Small intestine (tissue), 7 donors: ENCODE results near the gene GAB2. TPM values are rescaled to one million over a fixed set of nuclear protein-coding genes. Genes with fewer than 3 reads are reported as not detected.

Source experiments
- DNase-seq, 2 donors: peaks; one replicate each; pipeline versions ENCODE4 v3.0.0 to v3.0.0-alpha.2; 2013
- FAIRE-seq: peaks from 2 replicates; lab custom pipeline; 2012; peaks lifted over from hg19 to GRCh38; lab: Jason Lieb, UNC
- H3K27ac ChIP-seq, 3 donors: one replicate each; pipeline ENCODE4 v1.5.1; 2013; ENCODE audit warnings: low read length in 2 of 3, mild to moderate bottlenecking in 2 of 3, control low read depth in 1 of 3, inconsistent platforms in 1 of 3, low read depth in 1 of 3, moderate library complexity in 1 of 3
- H3K27me3 ChIP-seq, 3 donors: one replicate each; pipeline ENCODE4 v1.6.1; 2013; ENCODE audit warnings: low read length in 3 of 3, inconsistent platforms in 1 of 3; ENCODE audit not compliant: control insufficient read depth in 3 of 3, insufficient read depth in 3 of 3
- H3K36me3 ChIP-seq, 3 donors: one replicate each; pipeline ENCODE4 v1.6.1; 2013; ENCODE audit warnings: low read length in 3 of 3, inconsistent platforms in 1 of 3, low read depth in 1 of 3, mild to moderate bottlenecking in 1 of 3, moderate library complexity in 1 of 3; ENCODE audit not compliant: control insufficient read depth in 3 of 3, insufficient read depth in 2 of 3
- H3K4me1 ChIP-seq, 3 donors: one replicate each; pipeline ENCODE4 v1.6.1; 2013; ENCODE audit warnings: low read length in 2 of 3, inconsistent platforms in 1 of 3, low read depth in 1 of 3, mild to moderate bottlenecking in 1 of 3, moderate library complexity in 1 of 3; ENCODE audit not compliant: control insufficient read depth in 3 of 3, insufficient read depth in 2 of 3
- H3K4me3 ChIP-seq, 3 donors: one replicate each; pipeline ENCODE4 v1.5.1; 2013; ENCODE audit warnings: low read length in 3 of 3, control low read depth in 1 of 3, inconsistent platforms in 1 of 3, low read depth in 1 of 3, mild to moderate bottlenecking in 1 of 3, moderate library complexity in 1 of 3
- H3K9me3 ChIP-seq, 2 donors: one replicate each; pipeline ENCODE4 v1.6.1; 2013; ENCODE audit warnings: low read depth in 1 of 2, low read length in 1 of 2; ENCODE audit not compliant: control insufficient read depth in 2 of 2, insufficient read depth in 1 of 2
- WGBS, 3 donors: extraction: QIAGEN DNeasy Blood & Tissue Kit; methylation state at CpG; one replicate each; pipeline ENCODE4 v1.1.7; 2013; 5-methylcytosine and 5-hydroxymethylcytosine counted together
- polyA plus RNA-seq, 4 donors: library from polyadenylated mRNA; stranded (reverse) in 3 of 4; unstranded in 1 of 4; fragments of 200-250 nt in 3 of 4; fragments of 120-200 nt in 1 of 4; gene quantifications; one replicate each; pipeline versions ENCODE4 v1.2.1 to v1.2.3, GENCODE V29; 2013
- donor health status: healthy with polysubstance abuse.
- donor health status: control.
- donor health status: control.
- donor health status: Bipolar disorder and iron deficiency.
- donor health status: healthy.

Gene GAB2
- polyA plus RNA-seq, 4 donors = 6.8 to 13.6 (median 8.5) TPM

DNA sequence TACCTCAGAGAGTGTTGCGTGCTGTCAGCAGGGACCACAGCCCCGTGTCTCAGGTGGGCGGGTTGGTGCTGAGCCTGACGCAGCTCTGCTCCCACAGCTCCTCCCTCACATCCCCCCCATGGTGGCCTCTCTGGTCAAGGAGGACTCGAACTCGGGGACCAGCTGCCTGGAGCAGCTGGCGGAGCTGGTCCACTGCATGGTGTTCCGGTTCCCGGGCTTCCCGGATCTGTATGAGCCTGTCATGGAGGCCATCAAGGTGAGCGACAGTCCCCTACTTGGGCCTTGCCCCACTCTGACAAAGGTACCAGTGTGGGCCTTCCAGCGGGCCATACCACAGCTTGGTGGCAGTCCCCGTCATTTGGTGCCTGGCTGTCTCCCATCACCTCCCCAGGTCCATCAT is 217.1 kb downstream of the GAB2 start:
- Histone ChIP-seq H3K27me3 (peaks cover 0 to 14% (median 0%) of the 10 kb centered on the region in 3 donors), H3K4me3 (no peak overlapping the region), H3K36me3 (peaks cover 0 to 30% (median 0%) of the 10 kb centered on the region in 3 donors), H3K27ac (no peak overlapping the region), H3K9me3 (peaks cover 0 to 3% of the 10 kb centered on the region in 2 donors), H3K4me1 (peaks cover 2 to 10% (median 3%) of the 10 kb centered on the region in 3 donors)
- DNase-seq (no peak), FAIRE-seq (no peak)
- WGBS, 3 donors = 94 to 95% (median 95%) methylated on average over 12 to 13 of the region's 13 CpGs

GRCh38 chr11:78200061-78200460 is 217.6 kb downstream of the GAB2 start:
- WGBS, 3 donors = 85 to 92% (median 92%) methylated on average over 4 of the region's 4 CpGs
- peaks cover 0 to 19% (median 0%) of the 10 kb centered on the region in 3 donors for H3K27me3 ChIP-seq
- H3K9me3 ChIP-seq = peaks cover 0 to 3% of the 10 kb centered on the region in 2 donors
- H3K4me3 ChIP-seq = no peak overlapping the region
- FAIRE-seq = no peak
- no peak overlapping the region for H3K27ac ChIP-seq
- peaks cover 0 to 30% (median 0%) of the 10 kb centered on the region in 3 donors for H3K36me3 ChIP-seq
- no peak for DNase-seq
- H3K4me1 ChIP-seq = peaks cover 2 to 10% (median 3%) of the 10 kb centered on the region in 3 donors

DNA sequence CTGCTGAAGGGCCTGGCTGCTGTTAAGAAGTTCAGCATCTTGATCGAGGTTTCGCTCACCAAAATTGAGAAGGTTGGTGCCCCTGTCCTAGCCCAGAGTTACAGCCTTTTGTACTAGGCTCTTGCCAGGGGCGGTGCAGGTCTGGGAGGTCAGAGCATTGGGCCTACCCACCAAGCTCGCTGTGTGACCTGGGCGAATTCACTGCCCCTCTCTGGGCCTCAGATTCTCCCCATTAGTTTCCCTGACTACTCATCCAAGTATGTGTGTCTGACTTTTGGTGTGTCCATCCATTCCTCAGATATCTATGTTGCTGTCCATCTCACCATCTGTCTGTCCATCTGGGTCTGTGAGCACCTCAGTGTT is 218.0 kb downstream of the GAB2 start:
- H3K4me3 ChIP-seq = no peak overlapping the region
- no peak for DNase-seq
- peaks cover 2 to 13% (median 7%) of the 10 kb centered on the region in 3 donors for H3K4me1 ChIP-seq
- H3K36me3 ChIP-seq = peaks cover 0 to 30% (median 0%) of the 10 kb centered on the region in 3 donors
- no peak overlapping the region for H3K27ac ChIP-seq
- 97 to 100% (median 98%) methylated on average over 3 to 5 of the region's 5 CpGs for WGBS, 3 donors
- no peak for FAIRE-seq
- peaks cover 0 to 3% of the 10 kb centered on the region in 2 donors for H3K9me3 ChIP-seq
- peaks cover 0 to 19% (median 0%) of the 10 kb centered on the region in 3 donors for H3K27me3 ChIP-seq

DNA sequence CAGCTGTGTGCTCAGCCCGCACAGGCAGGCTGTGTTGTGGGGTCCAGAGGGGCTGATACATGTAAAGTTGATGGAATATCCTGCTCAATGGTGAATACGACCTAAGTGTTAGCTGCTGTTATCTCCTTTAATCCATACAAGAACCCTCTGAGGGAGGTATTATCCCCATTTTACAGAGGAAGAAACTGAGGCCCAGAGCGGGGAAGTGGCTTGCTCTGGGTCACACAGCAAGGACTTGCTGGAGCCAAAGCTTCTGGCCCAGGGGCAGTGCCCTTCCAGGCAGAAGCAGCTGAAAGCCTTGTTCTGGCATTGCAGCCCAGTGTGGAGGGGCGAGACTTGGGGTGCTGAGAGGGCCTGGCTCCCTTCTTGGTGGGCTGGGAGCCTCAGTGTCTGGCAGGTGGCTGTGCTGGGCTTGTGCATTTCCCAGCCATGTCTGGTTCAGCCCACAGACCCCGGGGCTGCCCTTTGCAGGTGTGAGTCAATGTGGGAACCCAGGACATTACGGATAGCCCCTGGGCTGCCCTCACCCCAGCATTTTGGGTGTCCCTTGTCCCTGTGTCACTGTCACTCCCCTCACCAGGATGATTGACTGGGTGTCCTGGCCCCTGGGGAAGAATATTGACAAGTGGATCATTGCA is 218.5 kb downstream of the GAB2 start:
- Histone ChIP-seq H3K9me3 (peaks cover 0 to 3% of the 10 kb centered on the region in 2 donors), H3K4me1 (peaks cover 2 to 13% (median 7%) of the 10 kb centered on the region in 3 donors), H3K36me3 (peaks cover 0 to 30% (median 0%) of the 10 kb centered on the region in 3 donors), H3K27ac (no peak overlapping the region), H3K27me3 (peaks cover 0 to 19% (median 0%) of the 10 kb centered on the region in 3 donors), H3K4me3 (no peak overlapping the region)
- FAIRE-seq (no peak), DNase-seq (no peak)
- 95% methylated on average over 6 of the region's 6 CpGs for WGBS, 3 donors

GRCh38 chr11:78197816-78198215 is 219.8 kb downstream of the GAB2 start:
- H3K9me3 ChIP-seq = peaks cover 0 to 3% of the 10 kb centered on the region in 2 donors
- H3K4me1 ChIP-seq = peaks cover 0 to 9% (median 7%) of the 10 kb centered on the region in 3 donors
- no peak overlapping the region for H3K27ac ChIP-seq
- no peak overlapping the region for H3K4me3 ChIP-seq
- WGBS, 3 donors = 88 to 89% (median 89%) methylated on average over 8 of the region's 8 CpGs
- FAIRE-seq (no peak), DNase-seq (no peak)
- peaks cover 0 to 19% (median 0%) of the 10 kb centered on the region in 3 donors for H3K27me3 ChIP-seq
- H3K36me3 ChIP-seq = peaks cover 0 to 30% (median 0%) of the 10 kb centered on the region in 3 donors

- Histone ChIP-seq H3K4me1 (peaks cover 0 to 4% (median 3%) of the 10 kb centered on the region in 3 donors), H3K9me3 (peaks cover 0 to 3% of the 10 kb centered on the region in 2 donors)
- DNase-seq = peak in 1 of 2 donors; percentile 33
These were observed 220.9 kb downstream of the GAB2 start for GRCh38 chr11:78196661-78197091.

DNA sequence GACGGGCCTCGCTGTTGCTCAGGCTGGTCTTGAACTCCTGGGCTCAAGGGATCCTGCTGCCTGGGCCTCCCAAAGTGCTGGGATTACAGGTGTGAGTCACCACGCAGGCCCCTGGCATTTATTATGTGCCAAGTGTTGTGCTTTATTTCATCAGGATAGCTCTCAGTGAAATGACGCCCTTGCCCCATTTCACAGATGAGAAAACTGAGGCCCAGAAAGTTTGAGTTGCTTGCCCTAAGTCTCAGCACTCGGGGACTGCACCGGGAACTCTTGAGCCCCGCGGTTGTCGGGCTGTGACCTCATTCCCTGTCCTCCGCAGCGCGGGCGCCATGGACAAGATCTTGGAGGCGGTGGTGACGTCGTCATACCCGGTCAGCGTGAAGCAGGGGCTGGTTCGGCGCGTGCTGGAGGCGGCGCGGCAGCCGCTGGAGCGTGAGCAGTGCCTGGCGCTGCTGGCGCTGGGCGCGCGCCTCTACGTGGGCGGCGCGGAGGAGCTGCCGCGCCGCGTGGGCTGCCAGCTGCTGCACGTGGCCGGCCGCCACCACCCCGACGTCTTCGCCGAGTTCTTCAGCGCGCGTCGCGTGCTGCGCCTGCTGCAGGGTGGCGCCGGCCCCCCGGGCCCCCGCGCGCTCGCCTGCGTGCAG is 221.6 kb downstream of the GAB2 start:
- no peak for FAIRE-seq
- H3K4me1 ChIP-seq = peaks cover 0 to 4% (median 3%) of the 10 kb centered on the region in 3 donors
- DNase-seq = peak in 1 of 2 donors; percentile 48
- no peak overlapping the region for H3K4me3 ChIP-seq
- H3K36me3 ChIP-seq = peaks cover 0 to 30% (median 0%) of the 10 kb centered on the region in 3 donors
- no peak overlapping the region for H3K27ac ChIP-seq
- H3K9me3 ChIP-seq = peaks cover 0 to 3% of the 10 kb centered on the region in 2 donors
- WGBS, 3 donors = 50 to 83% (median 82%) methylated on average over 50 to 60 of the region's 60 CpGs
- H3K27me3 ChIP-seq = peaks cover 0 to 19% (median 0%) of the 10 kb centered on the region in 3 donors

More at GRCh38 chr11:78196661-78197091, 220.9 kb downstream of the GAB2 start:
- peaks cover 0 to 30% (median 0%) of the 10 kb centered on the region in 3 donors for H3K36me3 ChIP-seq
- no peak overlapping the region for H3K4me3 ChIP-seq
- H3K27me3 ChIP-seq = peaks cover 0 to 19% (median 0%) of the 10 kb centered on the region in 3 donors
- H3K27ac ChIP-seq = no peak overlapping the region
- 81 to 93% (median 92%) methylated on average over 39 to 40 of the region's 40 CpGs for whole genome bisulfite sequencing, 3 donors
- no peak for FAIRE-seq

- Histone ChIP-seq H3K4me3 (no peak overlapping the region), H3K4me1 (peaks cover 0 to 9% (median 3%) of the 10 kb centered on the region in 3 donors), H3K27me3 (peaks cover 0 to 19% (median 0%) of the 10 kb centered on the region in 3 donors), H3K27ac (peak overlapping the region in 2 of 3 donors; percentile 4 to 57), H3K36me3 (peaks cover 0 to 19% (median 0%) of the 10 kb centered on the region in 3 donors), H3K9me3 (peaks cover 0 to 3% of the 10 kb centered on the region in 2 donors)
- FAIRE-seq = no peak
- DNase-seq = peak; percentile 43 to 92
- 24 to 72% (median 31%) methylated on average over 3 of the region's 3 CpGs for WGBS, 3 donors
These were observed 223.1 kb downstream of the GAB2 start for GRCh38 chr11:78194490-78194889.
